Motor neuron (in vitro differentiated cells): ENCODE measurements around the gene TMEM72. TPM values are rescaled to one million over a fixed set of nuclear protein-coding genes. Genes with fewer than 3 reads are reported as not detected.
A peak's percentile ranks its signal among the peaks of the same experiment; 100 is the strongest.

Experiments used
- ATAC-seq, 8 experiments: fragments of 200-7000 bp; cut with Tn5 transposase; replicated peaks in 6 of 8; 2 replicates each; pipeline ENCODE4 v1.8.0; 2021; ENCODE audit warnings: mild to moderate bottlenecking in 8 of 8, moderate library complexity in 8 of 8
- H3K27ac ChIP-seq, 2 donors: fragments of 250-450 bp; sonication (Bioruptor Pico); 2 replicates each; pipeline ENCODE4 v1.9.0; 2021; ENCODE audit warnings: antibody characterized with exemption in 2 of 2, mild to moderate bottlenecking in 2 of 2, moderate library complexity in 1 of 2
- H3K4me1 ChIP-seq, 2 donors: fragments of 250-450 bp; sonication (Bioruptor Pico); replicated peaks in 1 of 2; 2 replicates each; pipeline ENCODE4 v1.6.1; 2021; ENCODE audit warnings: antibody characterized with exemption in 2 of 2, mild to moderate bottlenecking in 2 of 2, moderate library complexity in 1 of 2
- H3K4me3 ChIP-seq, 5 donors: fragments of 250-450 bp; sonication (Bioruptor Pico); 2 replicates each; pipeline ENCODE4 v1.9.0; 2021; ENCODE audit warnings: antibody characterized with exemption in 5 of 5, mild to moderate bottlenecking in 5 of 5, moderate library complexity in 4 of 5
- WGBS, 10 experiments: fragments of 450-650 bp; shearing (Covaris generic); methylation state at CpG; one replicate each; pipeline ENCODE4 v1.0.0; 2022; 5-methylcytosine and 5-hydroxymethylcytosine counted together
- in situ Hi-C, 9 experiments: fragments of 400-800 bp; cut with MboI; loops; one replicate each; pipeline ENCODE4 v1.15.0; 2021; ENCODE audit warnings: low sequenced_read_pairs in 9 of 9, low pct_unique_long_range_greater_than_20kb in 2 of 9; ENCODE audit not compliant: unreplicated experiment in 9 of 9
- total RNA-seq, 8 experiments: library from RNA; unstranded; fragments of 300-600 nt; gene quantifications; 2 replicates each; pipeline versions ENCODE4 v1.2.3 to v1.2.4, GENCODE V29; 2022

TMEM72 gene
- total RNA-seq, 8 experiments from 2014 or later: 0.10 to 1.3 (median 0.24) TPM

DNA sequence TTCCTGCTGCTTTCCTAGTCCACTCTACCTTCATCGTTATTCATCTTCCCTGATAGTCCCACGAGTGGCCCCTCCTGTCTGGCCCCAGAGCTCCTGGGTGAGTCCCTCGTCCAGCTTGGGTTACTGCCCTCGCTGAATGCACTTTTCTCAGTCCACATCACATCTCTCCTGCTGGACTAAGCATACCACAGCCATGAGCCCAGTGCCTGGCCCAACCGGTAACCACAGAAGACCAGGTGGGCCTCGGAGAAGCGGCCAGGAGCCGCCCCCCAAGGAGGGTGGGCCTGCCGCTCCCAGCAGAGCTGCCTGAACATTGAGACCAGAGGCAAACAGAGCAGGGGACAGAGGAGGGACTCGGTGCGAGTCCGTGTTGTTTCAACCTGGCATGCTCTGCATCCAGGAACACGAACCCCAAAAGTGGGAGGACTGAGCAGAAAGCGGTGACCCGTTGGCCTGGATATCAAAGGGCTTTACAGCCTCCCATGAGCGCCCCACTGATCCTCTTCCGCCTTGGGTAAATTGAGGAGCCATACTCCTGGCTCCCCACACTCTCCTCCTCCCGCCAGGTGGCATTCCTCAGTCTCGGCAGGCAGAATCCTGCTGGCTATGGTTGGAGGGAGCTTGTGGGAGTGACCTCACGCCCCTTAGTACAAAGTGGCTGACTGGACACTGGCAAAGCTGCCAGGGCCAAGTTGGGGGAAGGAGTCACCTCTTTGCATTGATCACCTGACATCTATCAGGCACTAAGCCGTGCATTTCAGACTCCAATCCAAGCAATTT is 13.3 kb downstream of the TMEM72 start:
- ATAC-seq: no peak
- Histone ChIP-seq H3K4me1 (peaks cover 2 to 3% of the 10 kb centered on the region in 2 donors), H3K27ac (no peak overlapping the region), H3K4me3 (no peak overlapping the region)
- 49 to 93% (median 68%) methylated on average over 3 to 6 of the region's 21 CpGs; no CpG with 5 or more reads in 5 of the 10 experiments for WGBS, 10 experiments
- in situ Hi-C loops: no loop called here

- peak in 6 of 8 experiments; percentile 80 to 92 (median 85) for ATAC-seq
- Histone ChIP-seq H3K4me1 (peaks cover 2 to 3% of the 10 kb centered on the region in 2 donors), H3K4me3 (no peak overlapping the region), H3K27ac (no peak overlapping the region)
- in situ Hi-C loops: no loop called here
- WGBS, 10 experiments: 20 to 83% (median 47%) methylated on average over 1 to 6 of the region's 7 CpGs; no CpG with 5 or more reads in 4 of the 10 experiments
These were observed 14.1 kb downstream of the TMEM72 start for GRCh38 chr10:44925224-44925623.

GRCh38 chr10:44925811-44926750 is 14.9 kb downstream of the TMEM72 start:
- no peak for ATAC-seq
- peaks cover 2 to 3% of the 10 kb centered on the region in 2 donors for H3K4me1 ChIP-seq
- H3K4me3 ChIP-seq: no peak overlapping the region
- WGBS, 10 experiments: 0 to 100% (median 93%) methylated on average over 1 to 4 of the region's 16 CpGs; no CpG with 5 or more reads in 1 of the 10 experiments
- in situ Hi-C loops: no loop called here
- no peak overlapping the region for H3K27ac ChIP-seq

DNA sequence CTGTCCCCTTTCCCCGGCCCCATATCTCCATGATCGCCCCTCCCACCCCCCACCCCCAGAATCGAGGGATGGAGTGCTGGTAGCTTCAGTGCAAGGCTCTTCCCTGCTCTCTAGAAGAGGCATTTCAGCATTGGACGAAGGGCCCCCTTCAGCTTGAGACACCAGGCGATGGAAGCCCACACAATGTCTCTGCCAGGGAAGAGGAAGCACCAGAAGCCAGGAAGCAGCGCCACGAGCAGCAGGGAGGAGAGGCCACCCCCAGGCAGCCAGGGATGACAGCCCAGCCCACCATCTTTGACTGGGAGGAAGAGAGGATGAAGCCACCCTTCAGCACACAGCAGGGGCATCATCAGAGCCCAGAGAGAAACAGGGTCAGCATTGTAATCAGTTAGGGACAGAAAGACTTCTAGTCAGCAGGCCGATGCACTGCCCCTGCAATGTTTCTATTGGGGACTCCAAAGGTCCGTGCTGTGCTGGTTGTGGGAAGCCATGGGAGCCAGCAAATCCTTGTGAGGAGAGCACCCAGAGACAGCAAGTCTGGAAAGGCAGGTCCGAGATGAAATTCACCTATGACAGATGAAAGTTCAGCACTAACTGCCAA is 15.7 kb downstream of the TMEM72 start:
- Histone ChIP-seq H3K4me1 (peaks cover 2 to 3% of the 10 kb centered on the region in 2 donors), H3K4me3 (no peak overlapping the region), H3K27ac (no peak overlapping the region)
- in situ Hi-C loops: no loop called here
- ATAC-seq: no peak
- 35 to 67% (median 43%) methylated on average over 1 to 4 of the region's 10 CpGs; no CpG with 5 or more reads in 4 of the 10 experiments for WGBS, 10 experiments

GRCh38 chr10:44927352-44927751 is 16.2 kb downstream of the TMEM72 start:
- in situ Hi-C loops: no loop called here
- ATAC-seq: peak in 2 of 8 experiments; percentile 13 to 65
- Histone ChIP-seq H3K4me1 (peaks cover 2 to 3% of the 10 kb centered on the region in 2 donors), H3K27ac (no peak overlapping the region), H3K4me3 (no peak overlapping the region)
- WGBS, 10 experiments: 0 to 100% (median 78%) methylated on average over 1 to 2 of the region's 2 CpGs; no CpG with 5 or more reads in 4 of the 10 experiments

- in situ Hi-C loops: no loop called here
- no peak for ATAC-seq
- no peak overlapping the region for H3K27ac ChIP-seq
These were observed 17.3 kb downstream of the TMEM72 start for GRCh38 chr10:44928462-44928861.

GRCh38 chr10:44929356-44930255 is 18.5 kb downstream of the TMEM72 start:
- Histone ChIP-seq H3K4me3 (no peak overlapping the region), H3K27ac (no peak overlapping the region), H3K4me1 (peaks cover 3 to 9% of the 10 kb centered on the region in 2 donors)
- no peak for ATAC-seq
- in situ Hi-C loops: no loop called here
- WGBS, 10 experiments: 40 to 100% (median 56%) methylated on average over 1 to 5 of the region's 8 CpGs; no CpG with 5 or more reads in 5 of the 10 experiments

More at GRCh38 chr10:44928462-44928861, 17.3 kb downstream of the TMEM72 start:
- Histone ChIP-seq H3K4me1 (peaks cover 3 to 9% of the 10 kb centered on the region in 2 donors), H3K4me3 (no peak overlapping the region)

- H3K4me1 ChIP-seq: peaks cover 0 to 6% of the 10 kb centered on the region in 2 donors
- ATAC-seq: no peak
- no peak overlapping the region for H3K27ac ChIP-seq
- H3K4me3 ChIP-seq: no peak overlapping the region
- in situ Hi-C loops: no loop called here
- WGBS, 10 experiments: 0 to 100% (median 83%) methylated on average over 1 to 3 of the region's 4 CpGs; no CpG with 5 or more reads in 4 of the 10 experiments
These were observed 19.9 kb downstream of the TMEM72 start for GRCh38 chr10:44930904-44931620.

- 17 to 100% (median 66%) methylated on average over 1 to 6 of the region's 10 CpGs; no CpG with 5 or more reads in 3 of the 10 experiments for WGBS, 10 experiments
- no peak for ATAC-seq
- in situ Hi-C loops: no loop called here
These were observed 20.7 kb downstream of the TMEM72 start for GRCh38 chr10:44931621-44932516.

DNA sequence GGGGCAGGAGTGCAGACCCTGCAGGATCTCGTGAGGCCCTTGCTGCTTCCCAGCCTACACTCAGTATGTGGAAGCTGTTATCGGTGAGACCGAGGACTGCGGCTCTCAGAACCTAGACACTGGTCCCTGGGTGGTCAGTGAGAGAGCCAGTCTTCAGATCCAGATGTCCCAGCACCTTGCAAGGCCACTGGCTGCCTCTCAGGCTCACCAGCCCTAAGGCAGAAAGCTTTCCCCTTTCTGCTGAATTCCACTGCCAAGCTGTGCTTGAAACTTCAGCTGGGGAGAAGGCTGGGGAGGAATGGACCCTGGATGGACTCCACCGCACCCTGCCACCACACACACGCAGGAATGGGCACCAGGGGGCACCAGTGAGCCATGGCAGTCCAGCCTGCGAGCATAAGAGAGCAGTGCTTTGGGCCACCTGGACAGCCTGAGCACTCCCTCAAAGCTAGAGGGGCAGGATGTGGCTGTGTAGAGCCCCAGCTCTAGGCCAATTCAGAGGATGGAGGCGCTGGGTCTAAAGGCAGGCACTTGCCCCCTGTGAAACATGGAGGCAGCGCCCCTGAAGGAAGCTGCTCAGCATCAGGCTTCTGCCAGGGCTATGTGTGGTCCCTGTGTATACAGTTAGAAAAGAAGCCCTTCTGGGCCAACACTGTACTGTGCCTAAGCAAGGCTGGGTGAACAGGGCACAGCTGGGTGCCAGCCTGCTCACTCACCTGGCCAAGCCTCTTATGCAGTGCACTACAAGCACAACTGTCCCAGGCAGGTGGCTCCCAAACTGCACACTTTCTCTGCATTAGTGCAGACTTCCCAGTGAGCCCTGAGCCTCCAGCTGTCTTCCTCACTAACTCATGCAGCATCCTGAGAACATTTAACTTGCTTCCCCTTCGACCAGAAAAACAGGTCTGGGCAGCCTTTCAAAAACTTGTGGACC is 21.6 kb downstream of the TMEM72 start:
- ATAC-seq: peak; percentile 97 to 99 (median 99)
- H3K4me1 ChIP-seq: peaks cover 0 to 6% of the 10 kb centered on the region in 2 donors
- no peak overlapping the region for H3K27ac ChIP-seq
- no peak overlapping the region for H3K4me3 ChIP-seq
- in situ Hi-C loops: no loop called here
- WGBS, 10 experiments: 0 to 90% (median 52%) methylated on average over 1 to 2 of the region's 10 CpGs; no CpG with 5 or more reads in 6 of the 10 experiments

More at GRCh38 chr10:44931621-44932516, 20.7 kb downstream of the TMEM72 start:
- H3K27ac ChIP-seq: no peak overlapping the region
- no peak overlapping the region for H3K4me3 ChIP-seq
- peaks cover 0 to 6% of the 10 kb centered on the region in 2 donors for H3K4me1 ChIP-seq
